BLaER1 treated with 17β-estradiol and CSF1 and Interleukin-3, amounts not matched to agents 10 nM and 100 nM (cell line): ENCODE results near the gene HRH2.

Experiments
- H3K27ac ChIP-seq, 11 experiments: shearing (Covaris generic); formaldehyde crosslinking; 2 replicates each; pipeline ENCODE4 v1.8.1; 2022
- H3K27me3 ChIP-seq, 11 experiments: shearing (Covaris generic); formaldehyde crosslinking; 2 replicates each; pipeline ENCODE4 v1.8.1; 2022
- H3K36me3 ChIP-seq, 11 experiments: shearing (Covaris generic); formaldehyde crosslinking; 2 replicates each; pipeline ENCODE4 v1.8.1; 2022
- H3K4me1 ChIP-seq, 10 experiments: shearing (Covaris generic); formaldehyde crosslinking; 2 replicates each; pipeline ENCODE4 v1.8.1; 2022
- H3K4me2 ChIP-seq, 11 experiments: shearing (Covaris generic); formaldehyde crosslinking; 2 replicates each; pipeline ENCODE4 v1.8.1; 2022
- H3K4me3 ChIP-seq, 10 experiments: shearing (Covaris generic); formaldehyde crosslinking; 2 replicates each; pipeline ENCODE4 v1.8.1; 2022
- H3K9ac ChIP-seq, 11 experiments: shearing (Covaris generic); formaldehyde crosslinking; 2 replicates each; pipeline ENCODE4 v1.8.1; 2022
- H3K9me3 ChIP-seq, 11 experiments: shearing (Covaris generic); formaldehyde crosslinking; replicated peaks in 1 of 11; 2 replicates each; pipeline ENCODE4 v1.8.1; 2022
- H4K20me1 ChIP-seq, 11 experiments: shearing (Covaris generic); formaldehyde crosslinking; 2 replicates each; pipeline ENCODE4 v1.8.1; 2022
- Cebpa-rat ChIP-seq, 11 experiments: shearing (Covaris generic); IDR thresholded peaks; 2 replicates each; pipeline ENCODE4 v1.8.1; 2022

The HRH2 gene

DNA sequence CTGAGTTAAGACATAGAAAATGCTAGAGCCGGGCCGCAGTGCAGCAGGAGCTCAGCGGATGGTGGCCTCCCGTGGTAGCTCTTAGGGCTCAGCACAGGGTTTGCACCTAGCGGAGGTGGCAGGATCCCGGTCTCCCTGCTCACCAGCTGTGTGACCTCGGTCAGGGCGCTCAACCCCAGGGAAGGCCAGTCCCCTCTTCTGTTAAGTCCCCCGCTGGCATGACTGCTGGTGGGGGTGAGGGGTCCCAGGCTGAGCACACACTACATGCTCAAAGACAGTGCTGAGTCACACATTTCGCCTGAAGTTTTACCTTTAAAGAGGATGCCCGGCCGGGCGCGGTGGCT lies 39.0 kb downstream of the HRH2 start:
- peaks cover 0 to 78% (median 25%) of the 10 kb centered on the region in 11 experiments; a peak in 15 of 22 replicates for H3K36me3 ChIP-seq

DNA sequence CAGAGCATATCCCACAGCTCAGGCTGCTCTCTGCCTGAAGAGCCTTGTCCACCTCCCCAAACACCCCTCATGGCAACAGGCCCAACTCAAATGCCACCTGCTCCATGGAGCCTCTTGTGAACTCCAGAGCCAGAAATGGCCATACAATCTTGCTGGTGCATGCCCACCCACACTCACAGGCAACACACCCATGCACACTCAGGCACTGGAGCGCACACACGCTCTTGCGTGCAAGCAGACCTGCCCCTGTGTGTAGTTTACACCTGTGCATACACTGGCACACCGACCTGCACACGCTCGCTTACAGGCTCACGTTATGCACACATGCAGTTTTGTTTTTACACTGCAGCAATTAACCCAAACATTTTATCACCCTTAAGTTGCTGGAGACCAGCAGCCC lies 40.0 kb downstream of the HRH2 start:
- TF ChIP-seq Cebpa-rat (IDR thresholded peaks at IDR 0.05) = no peak
- peaks cover 46 to 56% (median 51%) of the 10 kb centered on the region in 10 experiments for H3K4me1 ChIP-seq
- H3K36me3 ChIP-seq = peaks cover 0 to 78% (median 35%) of the 10 kb centered on the region in 11 experiments; a peak in 16 of 22 replicates
- peak overlapping the region in 2 of 11 experiments; percentile 7 to 17; a peak in 2 of 22 replicates for H3K9ac ChIP-seq
- no peak overlapping the region for H3K4me3 ChIP-seq
- H3K4me2 ChIP-seq = peak overlapping the region in 2 of 11 experiments; percentile 29 to 31; a peak in 3 of 22 replicates
- peaks cover under 1 to 22% (median 13%) of the 10 kb centered on the region in 11 experiments; a peak in 17 of 22 replicates for H3K9me3 ChIP-seq
- no peaks in the 10 kb centered on the region for H3K27me3 ChIP-seq
- peaks cover 0 to 9% (median 0%) of the 10 kb centered on the region in 11 experiments; a peak in 4 of 22 replicates for H4K20me1 ChIP-seq
- H3K27ac ChIP-seq = peak overlapping the region in 7 of 11 experiments; percentile 4 to 98 (median 32); a peak in 5 of 22 replicates

More for the DNA sequence above, 39.0 kb downstream of the HRH2 start:
- Histone ChIP-seq H3K27ac (peak overlapping the region; percentile 66 to 98 (median 85); a peak in 21 of 22 replicates), H4K20me1 (peaks cover 0 to 6% (median 0%) of the 10 kb centered on the region in 11 experiments; a peak in 4 of 22 replicates), H3K4me1 (peaks cover 54 to 66% (median 61%) of the 10 kb centered on the region in 10 experiments), H3K27me3 (no peaks in the 10 kb centered on the region), H3K4me3 (no peak overlapping the region; a peak in 3 of 20 replicates), H3K9ac (peak overlapping the region; percentile 43 to 81 (median 67); a peak in 16 of 22 replicates), H3K9me3 (peaks cover 0 to 12% (median 3%) of the 10 kb centered on the region in 11 experiments; a peak in 12 of 22 replicates), H3K4me2 (peak overlapping the region; percentile 71 to 97 (median 86))
- TF ChIP-seq Cebpa-rat (IDR thresholded peaks at IDR 0.05) = no peak

DNA sequence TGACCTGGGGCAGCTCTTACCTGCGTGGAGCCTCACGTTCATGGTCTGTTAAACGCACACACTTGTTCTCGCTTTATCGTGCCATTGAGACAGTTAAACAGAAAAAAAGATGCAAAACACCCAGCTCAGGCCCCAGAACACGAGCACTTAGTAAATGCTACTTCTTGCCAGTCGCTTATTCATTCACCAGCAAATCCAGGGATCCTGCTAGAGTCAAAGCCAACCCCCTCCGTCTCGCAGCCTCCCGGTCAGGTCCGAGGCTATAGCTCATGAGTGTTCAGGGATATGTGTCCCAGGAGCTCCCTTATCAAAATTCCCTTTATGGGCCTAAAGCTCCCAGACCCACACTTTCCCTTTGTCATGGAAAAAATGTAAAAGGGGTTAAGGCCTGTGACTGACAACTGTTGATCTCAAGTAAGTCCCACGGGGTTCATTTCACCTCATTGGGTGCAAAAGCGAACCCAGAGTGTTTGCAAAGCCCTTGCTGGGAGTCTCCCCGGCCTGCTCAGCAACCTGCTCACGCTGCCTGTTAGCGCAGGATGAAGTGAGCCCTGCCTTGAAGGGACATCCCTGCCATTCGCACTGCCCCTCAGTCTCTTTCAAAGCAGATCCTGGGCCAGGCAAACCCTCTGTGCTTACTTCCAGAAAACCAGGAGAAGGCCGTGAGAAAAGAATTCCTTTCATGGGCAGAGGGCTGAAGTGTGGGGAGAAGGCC lies 40.7 kb downstream of the HRH2 start:
- H3K4me2 ChIP-seq = no peak overlapping the region
- no peak overlapping the region for H3K4me3 ChIP-seq
- H3K4me1 ChIP-seq = peaks cover 39 to 49% (median 44%) of the 10 kb centered on the region in 10 experiments
- peaks cover 0 to 9% (median 0%) of the 10 kb centered on the region in 11 experiments; a peak in 4 of 22 replicates for H4K20me1 ChIP-seq
- no peak for TF ChIP-seq Cebpa-rat (IDR thresholded peaks at IDR 0.05)
- peaks cover 5 to 28% (median 20%) of the 10 kb centered on the region in 11 experiments; a peak in 19 of 22 replicates for H3K9me3 ChIP-seq
- peak overlapping the region in 3 of 11 experiments; percentile 5 to 37 (median 18); a peak in 2 of 22 replicates for H3K9ac ChIP-seq
- H3K27ac ChIP-seq = peak overlapping the region in 4 of 11 experiments; percentile 0 to 26 (median 12); a peak in 4 of 22 replicates
- H3K36me3 ChIP-seq = peaks cover 0 to 79% (median 39%) of the 10 kb centered on the region in 11 experiments; a peak in 17 of 22 replicates
- H3K27me3 ChIP-seq = no peaks in the 10 kb centered on the region

DNA sequence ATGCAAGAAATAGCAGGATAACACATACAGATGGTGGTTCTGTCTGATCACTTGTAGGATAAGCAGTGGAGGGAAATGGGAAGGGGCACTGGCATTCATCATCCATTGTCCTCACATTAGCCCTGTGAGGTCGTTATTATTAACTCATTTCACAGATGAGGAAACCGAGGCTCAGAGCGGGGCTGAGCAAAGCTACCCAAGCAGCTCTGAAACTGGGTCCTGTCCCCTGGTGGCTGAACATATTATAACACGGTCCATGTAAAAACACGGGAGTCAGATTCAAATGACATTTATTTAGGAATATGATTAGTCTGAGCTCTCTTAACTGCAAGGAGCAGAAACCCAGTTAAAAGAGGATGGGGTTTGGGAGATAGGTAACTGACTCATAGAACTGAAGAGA lies 43.1 kb downstream of the HRH2 start:
- no peak for TF ChIP-seq Cebpa-rat (IDR thresholded peaks at IDR 0.05)
- Histone ChIP-seq H3K4me1 (peaks cover 15 to 25% (median 20%) of the 10 kb centered on the region in 10 experiments), H3K9me3 (peaks cover 5 to 31% (median 24%) of the 10 kb centered on the region in 11 experiments; a peak in 19 of 22 replicates), H3K4me3 (no peak overlapping the region), H3K27ac (no peak overlapping the region), H4K20me1 (peaks cover 0 to 23% (median 0%) of the 10 kb centered on the region in 11 experiments; a peak in 6 of 22 replicates), H3K4me2 (no peak overlapping the region), H3K9ac (no peak overlapping the region), H3K27me3 (no peaks in the 10 kb centered on the region), H3K36me3 (peaks cover 0 to 84% (median 39%) of the 10 kb centered on the region in 11 experiments; a peak in 17 of 22 replicates)

DNA sequence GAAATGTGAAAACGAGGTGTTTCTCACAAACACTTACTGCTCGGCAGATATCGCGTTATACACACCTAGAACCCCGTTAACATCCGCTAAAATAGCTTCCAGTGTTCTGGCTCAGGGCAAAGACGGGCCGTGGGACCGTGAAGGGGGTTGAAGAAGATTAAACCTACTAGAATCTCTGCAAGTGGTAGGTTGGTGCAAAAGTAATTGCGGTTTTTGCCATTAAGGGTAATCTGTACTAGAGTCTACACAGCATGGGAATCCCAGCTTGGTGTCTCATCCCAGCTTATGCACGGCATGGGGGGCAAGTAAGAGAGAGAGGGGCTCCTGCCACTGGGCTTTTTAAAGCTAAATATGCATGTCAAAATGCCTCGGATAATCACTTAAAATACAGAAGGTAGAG lies 43.9 kb downstream of the HRH2 start:
- H3K27me3 ChIP-seq = no peaks in the 10 kb centered on the region
- no peak overlapping the region for H3K9ac ChIP-seq
- H3K4me1 ChIP-seq = peaks cover 7 to 17% (median 13%) of the 10 kb centered on the region in 10 experiments
- H3K9me3 ChIP-seq = peaks cover 5 to 31% (median 24%) of the 10 kb centered on the region in 11 experiments; a peak in 19 of 22 replicates
- H3K27ac ChIP-seq = no peak overlapping the region
- H3K4me2 ChIP-seq = no peak overlapping the region
- H4K20me1 ChIP-seq = peaks cover 0 to 31% (median 5%) of the 10 kb centered on the region in 11 experiments; a peak in 8 of 22 replicates
- H3K4me3 ChIP-seq = no peak overlapping the region
- peaks cover 0 to 92% (median 39%) of the 10 kb centered on the region in 11 experiments; a peak in 17 of 22 replicates for H3K36me3 ChIP-seq
- no peak for TF ChIP-seq Cebpa-rat (IDR thresholded peaks at IDR 0.05)

DNA sequence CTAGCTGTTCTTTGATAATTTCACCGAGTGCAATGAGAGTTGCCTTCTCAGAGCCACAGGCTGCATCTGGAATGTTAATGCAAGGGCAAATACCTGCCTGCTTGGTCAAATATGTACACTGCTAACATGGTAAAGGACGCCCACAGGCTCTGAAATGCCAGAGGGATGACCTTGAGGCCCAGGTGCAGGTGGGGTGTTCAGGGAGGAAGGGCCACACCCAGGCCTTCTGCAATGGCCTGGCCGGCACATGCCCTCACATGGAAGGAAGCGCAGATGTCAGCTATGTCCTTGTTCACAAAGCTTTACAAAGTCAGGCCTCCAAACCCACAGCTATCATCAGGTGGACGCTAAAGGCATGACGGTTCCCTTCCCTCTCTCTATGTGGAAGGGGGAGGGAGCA lies 48.6 kb downstream of the HRH2 start:
- H3K9ac ChIP-seq = 0 out of 22 replicates have a peak overlapping the region, but pooled peaks of 1 of the 11 experiments have one; percentile 12
- TF ChIP-seq Cebpa-rat (IDR thresholded peaks at IDR 0.05) = no peak
- no peak overlapping the region for H3K4me3 ChIP-seq
- peaks cover 0 to 58% (median 12%) of the 10 kb centered on the region in 11 experiments; a peak in 8 of 22 replicates for H4K20me1 ChIP-seq
- H3K4me2 ChIP-seq = no peak overlapping the region
- H3K27ac ChIP-seq = no peak overlapping the region
- H3K9me3 ChIP-seq = peaks cover 5 to 25% (median 20%) of the 10 kb centered on the region in 11 experiments; a peak in 19 of 22 replicates
- peaks cover 27 to 45% (median 33%) of the 10 kb centered on the region in 10 experiments for H3K4me1 ChIP-seq
- no peaks in the 10 kb centered on the region for H3K27me3 ChIP-seq
- peaks cover 0 to 96% (median 29%) of the 10 kb centered on the region in 11 experiments; a peak in 15 of 22 replicates for H3K36me3 ChIP-seq

DNA sequence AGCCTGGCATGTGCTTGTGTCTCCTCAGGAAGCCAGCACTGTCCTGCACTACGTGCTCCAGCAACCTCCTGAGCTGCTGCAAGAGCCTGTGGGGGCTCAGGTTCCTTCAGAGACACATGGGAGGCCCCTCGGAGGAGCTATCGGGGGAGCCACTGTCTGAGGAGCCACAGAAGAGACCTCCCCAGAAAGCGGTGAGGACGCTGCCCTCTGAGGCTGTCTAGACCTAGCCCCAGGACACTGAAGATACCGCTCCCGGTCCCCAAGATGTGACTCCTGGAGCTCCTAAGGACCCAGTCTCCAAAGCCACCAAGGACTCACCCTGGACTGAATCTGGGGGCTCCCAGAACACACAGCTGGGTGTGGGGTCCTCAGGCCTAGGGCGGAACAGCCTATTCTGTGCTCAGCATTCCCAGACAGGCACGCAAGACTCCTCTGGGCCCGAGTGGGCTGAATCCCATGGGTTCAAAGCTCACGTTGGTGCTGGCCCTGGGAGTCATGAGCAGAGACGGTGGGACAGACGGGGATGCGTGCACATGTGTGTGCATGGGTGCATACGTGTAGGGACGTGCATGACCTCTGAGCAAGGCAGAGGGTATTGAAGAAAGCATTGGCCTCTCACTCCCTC lies 50.0 kb downstream of the HRH2 start:
- Histone ChIP-seq H3K36me3 (peaks cover 0 to 83% (median 19%) of the 10 kb centered on the region in 11 experiments; a peak in 13 of 22 replicates), H4K20me1 (peaks cover 0 to 53% (median 12%) of the 10 kb centered on the region in 11 experiments; a peak in 9 of 22 replicates), H3K9ac (peak overlapping the region in 1 of 11 experiments; percentile 10; a peak in 1 of 22 replicates), H3K4me1 (peaks cover 30 to 55% (median 39%) of the 10 kb centered on the region in 10 experiments), H3K27ac (no peak overlapping the region), H3K9me3 (peaks cover 3 to 12% (median 10%) of the 10 kb centered on the region in 11 experiments; a peak in 16 of 22 replicates), H3K4me2 (0 out of 22 replicates have a peak overlapping the region, but pooled peaks of 2 of the 11 experiments have one; percentile 43 to 69), H3K27me3 (no peaks in the 10 kb centered on the region), H3K4me3 (no peak overlapping the region)
- no peak for TF ChIP-seq Cebpa-rat (IDR thresholded peaks at IDR 0.05)

DNA sequence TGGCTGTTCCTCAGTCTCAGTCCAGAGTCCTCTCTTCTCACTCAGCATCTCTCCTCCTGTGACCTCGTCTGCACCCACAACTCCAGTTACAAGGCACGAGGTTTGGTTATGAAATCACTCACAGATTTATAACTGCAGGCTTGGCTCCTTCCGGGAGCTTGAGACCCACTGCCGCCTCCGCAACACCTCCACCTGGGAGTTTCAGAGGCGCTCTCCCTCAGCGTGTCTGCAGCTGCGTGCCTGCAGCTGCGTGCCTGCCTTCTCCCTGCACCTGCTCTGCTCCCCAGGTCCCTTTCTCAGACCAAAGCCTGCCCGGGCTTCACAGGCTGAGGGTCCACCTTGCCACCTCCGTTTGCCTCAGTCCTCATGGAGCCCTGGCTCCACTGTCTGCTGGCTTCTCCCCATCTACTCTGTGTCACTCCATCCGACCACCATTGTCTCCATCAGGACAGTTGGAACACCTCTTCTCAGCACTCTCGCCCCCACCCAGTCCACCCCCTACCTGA lies 51.5 kb downstream of the HRH2 start:
- H3K9ac ChIP-seq = peak overlapping the region in 1 of 11 experiments; percentile 5; a peak in 2 of 22 replicates
- H3K4me1 ChIP-seq = peaks cover 30 to 55% (median 41%) of the 10 kb centered on the region in 10 experiments
- H3K27ac ChIP-seq = no peak overlapping the region; a peak in 1 of 22 replicates
- H3K9me3 ChIP-seq = peaks cover 7 to 13% (median 9%) of the 10 kb centered on the region in 11 experiments; a peak in 20 of 22 replicates
- H3K4me3 ChIP-seq = no peak overlapping the region
- peak overlapping the region; percentile 1 to 74 (median 50); a peak in 18 of 22 replicates for H3K4me2 ChIP-seq
- no peaks in the 10 kb centered on the region for H3K27me3 ChIP-seq
- H3K36me3 ChIP-seq = peaks cover 0 to 79% (median 16%) of the 10 kb centered on the region in 11 experiments; a peak in 12 of 22 replicates
- H4K20me1 ChIP-seq = peaks cover 0 to 53% (median 12%) of the 10 kb centered on the region in 11 experiments; a peak in 9 of 22 replicates
- TF ChIP-seq Cebpa-rat (IDR thresholded peaks at IDR 0.05) = no peak
